ENCODE measurements around the gene B3GALT4.

GRCh38 chr6:33312361-33313104, 35.6 kb downstream of the B3GALT4 start:
- TF ChIP-seq CTCF (IDR thresholded peaks at IDR 0.05; ENCODE audit: insufficient read depth, low read length, poor library complexity, severe bottlenecking) (peak; percentile 21), EZH2phosphoT487 (conservative IDR thresholded peaks at IDR 0.05; ENCODE audit: low read length) (no peak)
